Embryonic facial prominence (tissue), 1 donor: ENCODE data around the gene NDUFB3.
"Not testable (repeated sequence)": the region's sequence is repeated elsewhere in the genome, so short reads cannot be mapped to it uniquely, and the experiment has no call there.

Source experiments
- DNase-seq: peaks from one replicate; pipeline ENCODE4 v3.0.0-alpha.2; 2016; ENCODE audit errors: extremely low spot score

NDUFB3 gene

GRCh38 chr2:201093573-201093972, 21.8 kb downstream of the NDUFB3 start:
- DNase-seq = no peak

- no peak for DNase-seq
Observed at GRCh38 chr2:201100497-201100896, 28.7 kb downstream of the NDUFB3 start.

GRCh38 chr2:201105759-201106158, 34.0 kb downstream of the NDUFB3 start:
- DNase-seq = no peak

GRCh38 chr2:201107624-201108023, 35.8 kb downstream of the NDUFB3 start:
- DNase-seq = no peak

GRCh38 chr2:201108341-201108740, 36.5 kb downstream of the NDUFB3 start:
- no peak for DNase-seq

- no peak for DNase-seq
Observed at GRCh38 chr2:201109186-201109585, 37.4 kb downstream of the NDUFB3 start.

GRCh38 chr2:201110615-201111014, 38.8 kb downstream of the NDUFB3 start:
- DNase-seq = no peak

GRCh38 chr2:201111096-201111495, 39.3 kb downstream of the NDUFB3 start:
- no peak for DNase-seq

GRCh38 chr2:201114350-201114749, 42.5 kb downstream of the NDUFB3 start:
- no peak for DNase-seq

- DNase-seq = no peak
Observed at GRCh38 chr2:201114846-201115245, 43.0 kb downstream of the NDUFB3 start.

- DNase-seq = no peak
Observed at GRCh38 chr2:201116115-201116958, 44.5 kb downstream of the NDUFB3 start, which contains the start of gene CFLAR. TSS of gene CFLAR (plus strand) at chr2:201116164. CDS start at chr2:201129866, 13,702 bp downstream.

- DNase-seq = peak; percentile 37
Observed at GRCh38 chr2:201116959-201117734, 45.3 kb downstream of the NDUFB3 start.

GRCh38 chr2:201117735-201118094, 45.9 kb downstream of the NDUFB3 start:
- not testable (repeated sequence) for DNase-seq

- peak; percentile 38 for DNase-seq
Observed at GRCh38 chr2:201118121-201118960, 46.5 kb downstream of the NDUFB3 start.

GRCh38 chr2:201118961-201119854, 47.4 kb downstream of the NDUFB3 start:
- no peak for DNase-seq

- DNase-seq = no peak
Observed at GRCh38 chr2:201122276-201122675, 50.5 kb downstream of the NDUFB3 start.

GRCh38 chr2:201126308-201127151, 54.7 kb downstream of the NDUFB3 start:
- DNase-seq = no peak

GRCh38 chr2:201127152-201127511, 55.3 kb downstream of the NDUFB3 start:
- no peak for DNase-seq

- no peak for DNase-seq
Observed at GRCh38 chr2:201127570-201127969, 55.8 kb downstream of the NDUFB3 start.

- DNase-seq = no peak
Observed at GRCh38 chr2:201128033-201128432, 56.2 kb downstream of the NDUFB3 start.
